GM12874 (cell line): ENCODE measurements around the gene TEX2.

Source experiments
- CTCF ChIP-seq: IDR thresholded peaks from 2 replicates; pipeline ENCODE4 v1.5.1; 2011; ENCODE audit warnings: low read depth, mild to moderate bottlenecking, control low read depth, low read length, moderate library complexity; ENCODE audit not compliant: insufficient read depth

Gene TEX2

GRCh38 chr17:64102627-64103390 lies 160.3 kb downstream of the TEX2 start:
- TF ChIP-seq CTCF: no peak

GRCh38 chr17:64099543-64099942 lies 163.5 kb downstream of the TEX2 start:
- no peak for TF ChIP-seq CTCF
